Cardiac fibroblast (primary cell): ENCODE results near the gene FES.

Experiments used
- DNase-seq, 2 donors: peaks; one replicate each; pipeline versions ENCODE4 v3.0.0 to v3.0.0-alpha.2; 2010; ENCODE audit warnings: low read depth in 2 of 2
- H3K4me3 ChIP-seq, 2 donors: replicated peaks in 1 of 2; 1 replicate in 1 of 2; 2 replicates in 1 of 2; pipeline ENCODE4 v1.5.1; 2011; ENCODE audit warnings: low read depth in 2 of 2, low read length in 2 of 2, mild to moderate bottlenecking in 2 of 2, moderate library complexity in 1 of 2
- TF ChIP-seq, protein P1 (sequence below): IDR thresholded peaks from one replicate; pipeline ENCODE4 v1.5.1; 2011; ENCODE audit warnings: low read depth, mild to moderate bottlenecking, low read length, inconsistent platforms

Gene FES

GRCh38 chr15:90851940-90852339 lies 32.4 kb upstream of the FES start:
- no peak for DNase-seq
- no peak overlapping the region for H3K4me3 ChIP-seq
- TF ChIP-seq, protein P1, sequence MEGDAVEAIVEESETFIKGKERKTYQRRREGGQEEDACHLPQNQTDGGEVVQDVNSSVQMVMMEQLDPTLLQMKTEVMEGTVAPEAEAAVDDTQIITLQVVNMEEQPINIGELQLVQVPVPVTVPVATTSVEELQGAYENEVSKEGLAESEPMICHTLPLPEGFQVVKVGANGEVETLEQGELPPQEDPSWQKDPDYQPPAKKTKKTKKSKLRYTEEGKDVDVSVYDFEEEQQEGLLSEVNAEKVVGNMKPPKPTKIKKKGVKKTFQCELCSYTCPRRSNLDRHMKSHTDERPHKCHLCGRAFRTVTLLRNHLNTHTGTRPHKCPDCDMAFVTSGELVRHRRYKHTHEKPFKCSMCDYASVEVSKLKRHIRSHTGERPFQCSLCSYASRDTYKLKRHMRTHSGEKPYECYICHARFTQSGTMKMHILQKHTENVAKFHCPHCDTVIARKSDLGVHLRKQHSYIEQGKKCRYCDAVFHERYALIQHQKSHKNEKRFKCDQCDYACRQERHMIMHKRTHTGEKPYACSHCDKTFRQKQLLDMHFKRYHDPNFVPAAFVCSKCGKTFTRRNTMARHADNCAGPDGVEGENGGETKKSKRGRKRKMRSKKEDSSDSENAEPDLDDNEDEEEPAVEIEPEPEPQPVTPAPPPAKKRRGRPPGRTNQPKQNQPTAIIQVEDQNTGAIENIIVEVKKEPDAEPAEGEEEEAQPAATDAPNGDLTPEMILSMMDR, result no peak

DNA sequence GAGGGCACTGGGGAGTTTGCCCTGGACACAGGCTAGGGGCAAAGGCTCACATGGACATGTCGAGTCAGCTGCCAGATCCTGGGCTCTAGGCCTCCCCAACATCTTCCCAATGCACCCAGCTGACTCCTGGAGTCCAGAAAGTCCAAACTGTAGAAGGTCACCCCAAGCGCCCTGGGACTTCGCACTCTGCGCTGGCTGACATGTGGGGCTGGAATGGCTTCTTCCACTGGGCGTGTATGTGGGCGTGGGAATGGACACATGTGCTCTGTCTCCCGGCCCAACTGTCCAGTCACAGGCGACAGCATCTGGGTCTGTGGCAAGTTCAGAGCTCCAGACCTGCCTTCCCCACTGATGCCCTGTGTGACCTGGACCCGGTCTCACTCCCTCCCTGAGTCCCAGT lies 29.2 kb upstream of the FES start:
- no peak for DNase-seq
- H3K4me3 ChIP-seq, result no peak overlapping the region
- TF ChIP-seq, protein P1, result no peak

- no peak overlapping the region for H3K4me3 ChIP-seq
- DNase-seq, result no peak
- TF ChIP-seq, protein P1, result no peak
Measured at GRCh38 chr15:90857337-90857736, 27.0 kb upstream of the FES start.

DNA sequence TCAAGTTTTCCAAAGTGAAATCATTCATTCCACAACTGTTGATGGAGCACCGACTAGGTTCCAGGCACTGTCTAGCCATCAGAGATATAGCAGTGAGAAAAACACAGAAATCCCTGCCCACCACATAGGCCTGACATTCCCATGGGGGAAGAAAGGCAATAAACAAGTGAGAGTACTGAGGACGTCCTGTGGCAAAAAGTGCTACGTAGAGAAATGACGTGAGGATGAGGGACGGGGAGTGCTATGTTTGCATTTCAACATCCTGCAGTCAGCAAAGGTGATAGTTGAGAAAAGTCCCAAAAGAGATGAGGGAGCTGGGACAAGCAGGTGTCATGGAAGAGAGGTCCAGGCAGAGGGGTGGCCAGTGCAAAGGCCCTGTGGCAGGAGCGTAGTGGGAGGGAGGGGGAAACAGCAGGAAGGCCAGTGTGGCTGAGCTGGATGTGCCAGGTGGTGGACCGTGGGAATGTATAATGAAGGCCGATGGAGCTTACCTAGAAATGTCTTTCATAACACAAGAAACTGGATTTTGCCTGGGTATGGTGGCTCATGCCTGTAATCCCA lies 26.3 kb upstream of the FES start:
- TF ChIP-seq, protein P1, result no peak

DNA sequence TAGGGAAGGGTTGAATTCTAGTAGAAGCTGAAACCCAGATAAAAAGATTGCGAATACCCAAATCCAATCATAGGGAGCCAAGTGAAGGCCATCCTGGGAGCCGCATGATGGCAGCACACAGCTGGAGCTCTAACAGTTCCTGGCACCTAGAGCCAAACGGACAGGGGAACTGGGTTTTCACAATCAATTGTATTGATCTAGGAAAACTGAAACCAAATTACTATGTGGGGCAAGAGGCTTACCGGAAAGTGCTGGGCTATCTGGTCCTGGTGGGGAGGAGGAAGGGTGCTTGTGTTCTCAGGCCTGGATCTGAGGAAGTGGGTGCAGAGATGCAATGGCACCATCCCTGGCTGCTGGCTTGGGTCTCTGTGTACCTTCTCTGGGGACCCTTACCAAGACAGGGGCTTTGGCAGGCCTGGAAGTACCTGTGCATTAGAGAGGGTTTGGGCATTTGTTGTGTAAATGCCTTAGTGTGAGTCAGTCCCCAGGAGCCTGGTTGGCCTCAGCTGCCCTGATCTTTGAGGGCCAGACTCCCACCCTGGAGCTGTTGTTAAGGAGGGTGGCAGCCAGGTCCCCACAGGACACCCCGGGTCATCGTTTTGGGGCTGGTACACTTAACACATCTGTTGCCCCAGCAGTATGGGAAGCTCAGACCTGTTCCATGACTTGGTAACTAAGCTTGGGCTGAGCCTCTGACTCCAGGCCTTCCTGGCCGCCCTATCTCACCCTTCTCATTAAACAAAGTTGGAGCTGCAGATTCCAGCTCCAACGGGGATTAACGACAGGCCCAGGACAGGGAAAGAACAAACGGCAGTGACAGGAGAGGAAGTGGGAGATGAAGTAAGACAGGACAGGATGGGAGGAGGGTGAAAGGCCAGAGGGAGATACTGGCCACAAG lies 24.8 kb upstream of the FES start:
- TF ChIP-seq, protein P1, result no peak
- no peak overlapping the region for H3K4me3 ChIP-seq
- DNase-seq, result no peak

More for the DNA sequence above, 26.3 kb upstream of the FES start:
- DNase-seq, result no peak
- no peak overlapping the region for H3K4me3 ChIP-seq

- TF ChIP-seq, protein P1, result no peak
- H3K4me3 ChIP-seq, result no peak overlapping the region
- no peak for DNase-seq
Measured at GRCh38 chr15:90860450-90860849, 23.9 kb upstream of the FES start.
